OCI-LY7 (cell line): ENCODE data around the gene HIVEP2. TPM values are rescaled to one million over a fixed set of nuclear protein-coding genes. Genes with fewer than 3 reads are reported as not detected.
A peak's percentile ranks its signal among the peaks of the same experiment; 100 is the strongest.

Source experiments
- BruUV-seq: library from RNA; stranded (reverse); fragments of 400-500 nt; replicated peaks from 2 replicates; lab custom pipeline; 2021; lab: Mats Ljungman, UMichigan
- CTCF ChIA-PET: fragments of 300-600 bp; sonication (Branson Sonifier 250); formaldehyde crosslinking; loops from one replicate; lab custom pipeline; 2022; ENCODE audit warnings: antibody characterized with exemption; ENCODE audit not compliant: unreplicated experiment; lab: Charles Lee
- POLR2A ChIA-PET: fragments of 300-600 bp; sonication (Branson Sonifier 250); formaldehyde crosslinking; loops from one replicate; lab custom pipeline; 2022; ENCODE audit warnings: antibody characterized with exemption; lab: Charles Lee
- DNase-seq: peaks from one replicate; pipeline ENCODE4 v3.0.0-alpha.2; 2015; ENCODE audit warnings: low spot score
- H2AFZ ChIP-seq: fragments of 200-600 bp; sonication (generic), shearing (Covaris generic); 2 replicates; pipeline ENCODE4 v1.6.1; 2014; ENCODE audit warnings: mild to moderate bottlenecking, antibody characterized with exemption, low read length, moderate library complexity
- H3K27ac ChIP-seq: fragments of 200-600 bp; sonication (generic); 2 replicates; pipeline ENCODE4 v1.5.1; 2014; ENCODE audit warnings: mixed run types, low read depth, mild to moderate bottlenecking, moderate library complexity, low read length, inconsistent platforms; ENCODE audit not compliant: poor library complexity, severe bottlenecking
- H3K36me3 ChIP-seq: fragments of 200-600 bp; sonication (generic); 2 replicates; pipeline ENCODE4 v1.6.1; 2014; ENCODE audit warnings: mild to moderate bottlenecking, antibody characterized with exemption, low read length, moderate library complexity, mixed read lengths; ENCODE audit not compliant: insufficient read depth
- H3K4me1 ChIP-seq: fragments of 200-600 bp; sonication (generic); 2 replicates; pipeline ENCODE4 v1.5.1; 2014; ENCODE audit warnings: mild to moderate bottlenecking, low read length; ENCODE audit not compliant: insufficient read depth, poor library complexity, severe bottlenecking
- H3K4me2 ChIP-seq: fragments of 200-600 bp; sonication (generic); 2 replicates; pipeline ENCODE4 v1.6.1; 2014; ENCODE audit warnings: mild to moderate bottlenecking, low read length
- H3K4me3 ChIP-seq: fragments of 200-600 bp; sonication (generic); 2 replicates; pipeline ENCODE4 v1.5.1; 2014; ENCODE audit warnings: mild to moderate bottlenecking, low read depth, low read length; ENCODE audit not compliant: poor library complexity, severe bottlenecking
- H3K79me2 ChIP-seq: fragments of 200-600 bp; sonication (generic); 2 replicates; pipeline ENCODE4 v1.6.1; 2016; ENCODE audit warnings: low read depth, mild to moderate bottlenecking, low read length, moderate library complexity, mixed read lengths; ENCODE audit not compliant: insufficient read depth
- H3K9me2 ChIP-seq: fragments of 200-600 bp; sonication (generic); 2 replicates; pipeline ENCODE4 v1.6.1; 2016; ENCODE audit warnings: mild to moderate bottlenecking, low read length, mixed read lengths; ENCODE audit not compliant: insufficient read depth
- H3K9me3 ChIP-seq: fragments of 200-600 bp; sonication (generic); 2 replicates; pipeline ENCODE4 v1.6.1; 2014; ENCODE audit warnings: mild to moderate bottlenecking, mixed run types, low read length, mixed read lengths
- H4K20me1 ChIP-seq: fragments of 200-600 bp; sonication (generic); 2 replicates; pipeline ENCODE4 v1.6.1; 2014; ENCODE audit warnings: mild to moderate bottlenecking, antibody characterized with exemption, low read length, moderate library complexity, mixed read lengths; ENCODE audit not compliant: insufficient read depth
- CTCF ChIP-seq: fragments of 200-600 bp; sonication (generic); conservative IDR thresholded peaks from 2 replicates; pipeline ENCODE4 v1.5.1; 2014; ENCODE audit warnings: mild to moderate bottlenecking, antibody characterized with exemption, low read length, moderate library complexity, mixed read lengths
- EZH2phosphoT487 ChIP-seq: fragments of 200-600 bp; sonication (generic); IDR thresholded peaks from 2 replicates; pipeline ENCODE4 v1.6.1; 2018; ENCODE audit warnings: low read depth, borderline replicate concordance, mild to moderate bottlenecking, mixed run types, antibody characterized with exemption, low read length, moderate library complexity, mixed read lengths
- intact Hi-C: fragments of 100-400 bp; cut with micrococcal nuclease; formaldehyde crosslinking; loops from one replicate; pipeline ENCODE4 v1.10.0; 2022; ENCODE audit not compliant: unreplicated experiment
- total RNA-seq, 2 experiments: library from RNA; depleted of rRNA in 1 of 2; stranded (reverse); fragments of >200 nt in 1 of 2; shearing (Covaris generic) in 1 of 2; gene quantifications; 2 replicates each; pipeline ENCODE4 v1.2.3, GENCODE V29; 2014 to 2022

HIVEP2 gene
- total RNA-seq, 2 experiments from 2014 or later, result 18.8 to 24.6 TPM

GRCh38 chr6:142942805-142943227 is 2.2 kb downstream of the HIVEP2 start:
- H3K4me2 ChIP-seq, result peak overlapping the region; percentile 97
- TF ChIP-seq EZH2phosphoT487 (no peak), CTCF (peak; percentile 78)
- ChIA-PET CTCF (no interaction called here), POLR2A (interaction anchor here (0.6 to 2.0 kb wide), 9 partner anchors 8 to 247 kb away, joined by 3 to 10 read pairs (median 4); no protein-coding TSS in a partner anchor)
- peaks cover 59% of the 10 kb centered on the region for H3K79me2 ChIP-seq
- no peaks in the 10 kb centered on the region for H3K9me3 ChIP-seq
- H3K4me3 ChIP-seq, result peak overlapping the region; percentile 94
- intact Hi-C loops, result loop anchor here (10.0 kb wide), 1 partner anchor 902 kb away; the partner anchor contains the start of gene LTV1
- no peak overlapping the region for H2AFZ ChIP-seq
- no TSS peak for BruUV-seq
- H3K36me3 ChIP-seq, result peaks cover 2% of the 10 kb centered on the region; the same call in 1 of the 2 replicates
- H4K20me1 ChIP-seq, result no peaks in the 10 kb centered on the region; the same call in 1 of the 2 replicates
- peaks cover 57% of the 10 kb centered on the region for H3K4me1 ChIP-seq
- peak; percentile 67 for DNase-seq
- peak overlapping the region; percentile 95 for H3K27ac ChIP-seq
- no peaks in the 10 kb centered on the region for H3K9me2 ChIP-seq

- Histone ChIP-seq H3K79me2 (peaks cover 65% of the 10 kb centered on the region), H3K27ac (peak overlapping the region; percentile 95), H3K9me2 (no peaks in the 10 kb centered on the region), H3K4me2 (peak overlapping the region; percentile 97), H3K4me3 (peak overlapping the region; percentile 94), H2AFZ (no peak overlapping the region), H3K36me3 (peaks cover 7% of the 10 kb centered on the region), H3K4me1 (peaks cover 62% of the 10 kb centered on the region), H3K9me3 (peaks cover 3% of the 10 kb centered on the region; the same call in 1 of the 2 replicates), H4K20me1 (no peaks in the 10 kb centered on the region; the same call in 1 of the 2 replicates)
- ChIA-PET CTCF (no interaction called here), POLR2A (interaction anchor here (0.6 to 2.0 kb wide), 6 partner anchors 8 to 246 kb away, joined by 3 to 10 read pairs (median 4); no protein-coding TSS in a partner anchor)
- DNase-seq, result no peak
- intact Hi-C loops, result loop anchor here (10.0 kb wide), 1 partner anchor 903 kb away; the partner anchor contains the start of gene LTV1
- BruUV-seq, result no TSS peak
- TF ChIP-seq CTCF (no peak), EZH2phosphoT487 (no peak)
These were observed 2.7 kb downstream of the HIVEP2 start for GRCh38 chr6:142942238-142942637.

- BruUV-seq, result no TSS peak
- CTCF ChIA-PET, result no interaction called here
- intact Hi-C loops, result loop anchor here (10.0 kb wide), 1 partner anchor 904 kb away; the partner anchor contains the start of gene LTV1
- Histone ChIP-seq H3K4me1 (peaks cover 68% of the 10 kb centered on the region), H3K79me2 (peaks cover 77% of the 10 kb centered on the region), H3K27ac (peak overlapping the region; percentile 23), H3K9me3 (peaks cover 14% of the 10 kb centered on the region; the same call in 1 of the 2 replicates), H2AFZ (no peak overlapping the region), H3K9me2 (no peaks in the 10 kb centered on the region), H4K20me1 (no peaks in the 10 kb centered on the region; the same call in 1 of the 2 replicates), H3K36me3 (peaks cover 18% of the 10 kb centered on the region), H3K4me2 (peak overlapping the region; percentile 97), H3K4me3 (peak overlapping the region; percentile 94)
- no peak for DNase-seq
- POLR2A ChIA-PET, result interaction anchor here (1.5 to 1.7 kb wide), 2 partner anchors 10 to 14 kb away, joined by 3 to 5 read pairs; no protein-coding TSS in a partner anchor
- TF ChIP-seq CTCF (no peak), EZH2phosphoT487 (no peak)
These were observed 4.0 kb downstream of the HIVEP2 start for GRCh38 chr6:142941018-142941417.
